ENCODE measurements around the gene RPL31.

The RPL31 gene

DNA sequence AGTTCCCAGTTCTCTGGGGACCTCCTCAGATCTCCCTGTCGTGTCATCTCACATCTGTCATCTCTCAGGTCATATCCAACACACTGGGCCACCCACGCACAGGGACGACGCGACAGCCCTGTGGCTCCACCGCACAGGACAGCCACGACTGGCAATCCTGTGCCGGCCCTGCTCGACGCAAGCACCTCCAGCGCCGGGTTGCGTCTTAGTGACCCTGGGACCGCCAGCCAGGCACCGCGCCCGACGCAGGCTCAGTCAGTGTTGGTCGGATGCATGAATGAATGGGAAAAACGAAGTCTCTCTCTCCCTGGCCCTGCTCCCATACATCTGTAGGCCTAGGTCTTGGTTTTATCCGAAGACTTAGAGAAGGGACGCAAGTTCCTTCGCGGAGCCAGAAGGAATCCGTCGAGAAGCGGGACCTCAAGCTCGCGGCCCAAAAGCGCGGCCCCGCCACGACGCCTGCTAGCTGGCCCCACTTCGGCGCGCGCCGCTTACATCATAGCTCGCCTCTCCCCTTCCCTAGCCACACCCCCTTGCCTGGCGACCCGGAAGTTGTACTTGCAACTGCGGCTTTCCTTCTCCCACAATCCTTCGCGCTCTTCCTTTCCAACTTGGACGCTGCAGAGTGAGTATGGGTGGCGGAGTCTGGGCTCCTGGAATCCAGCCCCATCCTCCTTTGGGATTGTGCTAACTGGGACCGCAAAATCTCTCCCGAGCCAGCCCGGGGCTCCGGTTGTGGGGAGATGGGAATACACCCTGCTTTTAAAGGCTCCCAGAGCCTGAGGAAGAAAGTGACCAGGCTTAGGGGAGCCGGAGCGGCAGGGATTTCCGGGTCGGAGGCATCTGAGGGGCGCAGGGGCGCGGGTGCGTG is at the start of gene RPL31:
Gene RPL31, plus strand, starts transcription at position 599 of the 871 bp plus-strand sequence. CDS start 413 bp downstream, outside the sequence.
- DNase-seq = peak; percentile 96

- DNase-seq = no peak
Observed at GRCh38 chr2:100952512-100952911, 49.6 kb upstream of the RPL31 start.

GRCh38 chr2:100953406-100954043 is 48.6 kb upstream of the RPL31 start:
- DNase-seq = no peak

DNA sequence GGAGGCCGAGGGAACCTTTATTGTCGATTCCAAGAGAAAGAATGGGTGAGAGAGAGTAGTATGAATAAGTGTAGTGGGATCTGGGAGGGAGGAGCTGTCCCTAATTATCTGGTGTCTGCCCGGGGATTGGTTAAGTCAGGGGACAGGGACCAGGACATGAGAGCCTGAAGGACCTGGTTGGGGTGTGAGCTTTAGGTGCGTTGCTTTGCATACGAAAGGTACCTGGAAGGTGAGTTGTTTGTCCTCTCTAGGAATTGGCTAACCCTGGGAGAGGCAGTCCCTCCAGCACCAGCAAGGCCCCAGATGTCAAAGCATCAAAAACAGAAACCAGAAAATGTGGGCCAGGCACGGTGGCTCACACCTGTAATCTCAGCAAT is 48.1 kb upstream of the RPL31 start:
- DNase-seq = no peak

GRCh38 chr2:100955226-100955625 is 46.9 kb upstream of the RPL31 start:
- no peak for DNase-seq

DNA sequence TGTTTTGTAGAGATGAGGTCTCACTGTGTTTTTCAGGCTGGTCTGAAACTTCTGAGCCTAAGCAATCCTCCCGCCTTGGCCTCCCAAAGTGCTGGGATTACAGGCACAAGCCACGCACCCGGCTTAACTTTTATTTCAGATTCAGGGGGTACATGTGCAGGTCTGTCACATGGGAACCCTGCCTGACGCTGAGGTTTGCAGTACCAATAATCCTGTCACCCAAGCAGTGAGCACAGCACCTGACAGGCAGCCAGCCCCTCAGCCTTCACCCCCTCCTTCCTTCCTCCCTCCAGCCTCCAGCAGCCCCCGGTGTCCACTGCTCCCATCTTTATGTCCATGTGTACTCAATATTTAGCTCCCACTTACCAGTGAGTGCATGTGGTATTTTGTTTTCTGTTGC is 46.0 kb upstream of the RPL31 start:
- no peak for DNase-seq

DNA sequence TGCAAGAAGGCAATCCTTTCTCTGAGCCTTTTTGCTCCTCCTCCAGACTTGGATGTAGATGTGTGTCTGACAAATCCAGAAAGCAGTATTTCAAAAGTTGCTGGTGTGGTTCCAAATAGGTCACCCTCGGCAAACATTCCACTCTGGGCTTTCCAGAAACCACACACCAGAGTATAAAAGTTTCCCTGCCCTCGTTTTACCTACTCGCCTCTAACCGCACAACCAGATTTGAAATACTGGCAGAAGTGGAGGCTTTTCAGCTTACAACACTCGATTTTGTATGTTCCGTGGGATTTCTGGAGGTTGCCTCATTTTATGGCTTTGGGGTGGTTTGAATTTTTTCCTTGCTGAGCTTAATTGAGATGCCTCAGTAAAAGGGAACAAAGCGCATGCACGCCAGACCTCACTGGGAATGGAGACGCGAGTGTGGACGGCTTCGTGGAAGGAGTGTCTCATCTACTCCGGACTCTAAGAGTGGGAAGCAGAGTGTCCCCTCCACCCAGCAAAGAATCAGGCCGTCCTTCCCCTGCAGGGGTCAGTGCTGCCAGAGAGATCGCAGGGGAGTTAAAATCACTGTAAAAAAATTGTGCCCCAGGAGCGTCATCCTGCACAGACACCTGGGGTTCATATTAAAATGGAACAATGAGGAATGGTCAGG is 44.0 kb upstream of the RPL31 start:
- peak; percentile 60 for DNase-seq

- DNase-seq = no peak
Observed at GRCh38 chr2:100959225-100959880, 42.7 kb upstream of the RPL31 start.

- DNase-seq = no peak
Observed at GRCh38 chr2:100960688-100961087, 41.4 kb upstream of the RPL31 start.

DNA sequence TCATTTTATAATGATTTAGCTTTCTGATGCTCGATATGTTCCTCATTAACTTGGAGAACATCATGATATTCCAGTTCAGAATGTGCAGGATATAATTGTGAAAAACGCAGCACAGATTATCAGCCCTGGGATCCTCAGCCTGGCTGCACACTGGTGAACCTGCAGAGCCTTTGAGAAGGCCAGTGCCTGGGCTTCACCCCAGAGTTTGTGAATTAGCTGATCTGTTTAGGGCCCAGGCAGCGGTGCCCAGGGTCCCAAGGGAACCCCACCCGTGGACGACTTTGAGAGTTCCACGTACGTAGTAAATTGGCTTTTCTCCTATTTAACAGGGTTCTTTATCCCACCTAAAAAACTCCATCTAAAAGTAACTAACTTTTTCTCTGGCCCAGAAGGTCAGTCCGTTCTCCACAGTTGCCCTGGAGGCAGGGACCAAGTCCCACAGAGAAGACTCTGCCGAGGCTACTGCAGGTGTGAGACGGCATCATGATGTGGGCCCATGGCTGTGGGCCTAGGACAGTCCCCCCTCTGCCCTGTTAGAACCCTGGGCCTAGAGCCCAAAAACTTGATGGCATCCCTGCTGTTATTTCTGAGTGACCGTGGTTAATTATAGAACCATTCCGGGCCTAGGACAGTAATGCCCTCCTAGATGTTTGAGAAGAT is 39.6 kb upstream of the RPL31 start:
- no peak for DNase-seq

DNA sequence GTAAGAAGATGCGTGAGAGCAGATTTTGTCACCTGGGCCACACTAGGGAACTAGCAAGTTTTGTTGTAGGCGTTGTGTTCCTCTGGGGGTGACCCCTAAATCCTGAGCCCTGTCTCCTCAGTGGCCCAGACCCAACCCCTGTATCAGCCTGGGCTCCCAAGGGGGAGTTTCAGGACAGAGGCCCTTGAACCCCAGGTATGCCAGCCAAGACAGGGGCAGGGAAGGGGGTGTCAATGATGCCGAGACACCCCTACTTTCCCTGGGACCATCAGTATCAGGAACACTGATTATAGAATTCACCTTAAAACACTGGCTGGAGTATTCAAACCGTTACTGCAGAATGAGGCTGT is 39.1 kb upstream of the RPL31 start:
- no peak for DNase-seq

DNA sequence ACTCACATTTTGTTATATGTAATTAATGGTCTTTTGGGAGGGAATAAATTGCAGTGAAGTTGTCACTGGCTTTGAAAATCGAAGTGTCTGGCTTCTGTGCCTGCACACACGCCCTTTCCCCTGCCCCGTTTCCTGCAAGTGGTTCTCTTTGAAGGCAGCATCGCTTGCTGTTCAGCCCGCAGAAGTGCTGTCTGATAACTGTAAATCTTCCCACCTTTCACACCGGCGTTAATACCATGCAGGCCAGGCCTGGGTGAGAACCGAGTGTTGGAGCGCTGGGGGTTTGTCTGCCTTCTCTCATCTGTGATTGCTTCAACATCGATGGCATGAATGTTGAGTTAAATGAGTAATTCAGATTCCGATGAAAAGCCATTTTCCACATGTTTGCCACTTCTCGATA is 37.9 kb upstream of the RPL31 start:
- no peak for DNase-seq

GRCh38 chr2:100964681-100965169 is 37.4 kb upstream of the RPL31 start:
- no peak for DNase-seq

DNA sequence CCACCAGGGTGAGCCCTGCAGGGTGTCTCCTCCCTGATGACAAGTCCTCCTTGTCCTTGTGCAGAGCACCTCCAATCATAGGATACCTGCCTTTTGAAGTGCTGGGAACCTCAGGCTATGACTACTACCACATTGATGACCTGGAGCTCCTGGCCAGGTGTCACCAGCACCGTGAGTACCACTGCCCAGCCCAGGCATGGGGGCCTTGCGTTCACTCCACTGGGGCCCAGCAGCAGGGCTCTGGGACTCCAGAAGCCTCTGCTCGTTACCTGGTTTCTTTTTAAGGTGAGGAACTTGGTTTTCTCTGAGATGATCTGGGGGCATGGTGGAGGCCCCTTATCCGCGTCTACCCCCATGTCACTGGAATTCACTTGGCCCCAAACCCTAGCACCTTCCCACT is 36.5 kb upstream of the RPL31 start:
- no peak for DNase-seq

DNA sequence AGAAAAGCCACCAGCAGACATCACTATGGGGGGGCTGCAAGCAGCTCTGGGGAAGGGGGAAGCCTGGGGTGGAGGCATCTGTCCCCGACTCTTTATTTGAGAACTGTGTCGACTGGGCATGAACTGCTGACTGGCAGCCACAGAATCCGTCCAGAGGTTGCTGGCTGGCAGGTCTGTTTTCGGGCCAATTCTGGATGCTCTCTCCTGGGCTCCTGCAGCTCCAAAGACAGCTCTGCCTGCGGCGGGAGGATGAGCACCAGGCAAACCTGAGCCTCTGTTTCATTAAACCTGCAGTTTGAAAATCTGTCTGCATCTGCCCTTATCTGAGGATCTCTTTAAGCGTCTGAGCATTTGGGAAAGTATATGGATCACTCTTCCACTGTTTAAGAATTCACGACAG is 34.4 kb upstream of the RPL31 start:
- no peak for DNase-seq

DNA sequence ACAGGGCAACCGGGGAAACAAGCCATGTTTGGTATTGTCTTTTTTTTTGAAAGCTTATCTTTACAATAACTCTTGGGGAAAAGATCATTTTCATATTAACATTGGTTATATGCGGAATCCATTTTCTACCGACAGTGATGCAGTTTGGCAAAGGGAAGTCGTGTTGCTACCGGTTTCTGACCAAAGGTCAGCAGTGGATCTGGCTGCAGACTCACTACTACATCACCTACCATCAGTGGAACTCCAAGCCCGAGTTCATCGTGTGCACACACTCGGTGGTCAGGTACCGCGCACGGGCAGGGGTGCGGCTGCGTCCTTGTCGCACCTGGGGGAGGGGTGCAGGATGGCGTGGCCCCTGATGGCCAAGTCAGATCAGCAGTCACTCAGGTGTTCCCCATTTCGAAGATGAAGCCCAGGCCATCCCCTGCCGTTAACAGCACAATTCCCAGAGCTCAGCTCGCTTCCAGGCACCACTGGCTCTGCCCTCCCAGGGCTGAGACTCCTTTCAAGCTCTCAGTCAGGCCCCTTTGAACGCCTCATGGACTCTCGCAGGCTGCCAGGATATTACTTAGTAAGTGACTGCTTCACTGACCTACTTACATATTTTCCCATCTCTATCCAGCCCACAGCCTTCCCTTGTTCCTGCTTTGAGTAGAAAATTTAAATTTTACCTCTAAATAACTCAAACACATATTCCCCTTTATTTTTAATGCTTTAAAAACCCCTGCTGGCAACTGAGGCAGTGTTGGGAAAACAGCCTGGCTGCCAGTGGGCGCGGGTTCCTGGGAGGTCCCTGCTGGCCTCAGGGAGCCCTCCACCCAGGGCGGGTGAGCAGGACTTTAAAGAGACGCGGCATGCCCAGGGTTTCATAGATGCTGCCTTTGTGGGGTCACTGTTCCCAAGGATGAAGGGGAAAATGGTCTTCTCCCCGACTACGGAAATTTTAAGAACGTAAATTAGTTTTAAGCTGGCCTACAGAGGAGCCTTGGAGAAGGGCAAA is 33.6 kb upstream of the RPL31 start:
- no peak for DNase-seq

GRCh38 chr2:100969998-100970397 is 32.1 kb upstream of the RPL31 start:
- no peak for DNase-seq

GRCh38 chr2:100971221-100971620 is 30.9 kb upstream of the RPL31 start:
- no peak for DNase-seq

DNA sequence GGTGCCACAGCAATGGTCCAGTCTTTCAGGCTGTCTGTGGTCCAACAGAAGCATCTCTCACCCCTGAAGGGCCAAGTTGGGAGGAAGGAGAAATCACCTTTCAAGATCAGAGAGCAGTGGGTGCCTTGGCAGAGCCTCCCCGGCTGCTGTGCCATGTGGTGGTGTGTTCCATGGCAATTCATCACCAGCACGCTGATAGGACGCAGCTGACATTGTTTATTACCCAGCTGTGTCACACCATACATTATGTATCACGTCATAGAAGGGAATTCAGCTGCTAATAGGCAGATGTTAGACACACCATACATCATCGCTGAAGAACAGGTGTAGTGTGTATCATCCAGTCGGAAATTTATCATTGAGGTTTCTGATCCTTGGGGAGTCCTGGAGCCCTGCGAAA is 29.6 kb upstream of the RPL31 start:
- no peak for DNase-seq

GRCh38 chr2:100974712-100975520 is 27.2 kb upstream of the RPL31 start:
- DNase-seq = no peak

GRCh38 chr2:100975521-100975785 is 26.6 kb upstream of the RPL31 start:
- DNase-seq = no peak
